HepG2 (cell line): Measurements from ENCODE around the gene SLC9A9. TPM values are rescaled to one million over a fixed set of nuclear protein-coding genes. Genes with fewer than 3 reads are reported as not detected.

Source experiments
- ATAC-seq: fragments of 200-7000 bp; cut with Tn5 transposase; 3 replicates; pipeline ENCODE4 v1.9.1; 2020; ENCODE audit warnings: mild to moderate bottlenecking, moderate library complexity
- BruUV-seq: library from RNA; stranded (reverse); fragments of 400-500 nt; replicated peaks from 2 replicates; lab custom pipeline; 2021; lab: Mats Ljungman, UMichigan
- CTCF ChIA-PET: fragments of 300-600 bp; formaldehyde crosslinking; extraction: SDS; loops from one replicate; lab custom pipeline; 2021; ENCODE audit warnings: low total read pairs, inconsistent platforms, low intra/inter-chr PET ratio; lab: Yijun Ruan, JAX
- POLR2A ChIA-PET: fragments of 350-600 bp; sonication (Branson Sonifier 250); formaldehyde crosslinking; loops from one replicate; lab custom pipeline; 2020; ENCODE audit warnings: antibody characterized with exemption, inconsistent platforms; lab: Yijun Ruan, JAX
- DNase-seq: peaks from one replicate; pipeline ENCODE4 v3.0.0-alpha.2; 2015; ENCODE audit warnings: low spot score
- FAIRE-seq: peaks from 3 replicates; lab custom pipeline; 2011; peaks lifted over from hg19 to GRCh38; lab: Jason Lieb, UNC
- H2AFZ ChIP-seq: one replicate; pipeline ENCODE4 v1.6.1; 2011; ENCODE audit warnings: low read length, inconsistent platforms
- H3K27ac ChIP-seq: fragments of 300-600 bp; 3 replicates; pipeline ENCODE4 v1.8.0; 2011; ENCODE audit warnings: mixed run types, mild to moderate bottlenecking, mixed read lengths, low read length, inconsistent platforms; ENCODE audit not compliant: insufficient read depth; ENCODE audit errors: extremely low read length
- H3K27me3 ChIP-seq, 2 experiments: fragments of 200-600 bp in 1 of 2; 2 replicates in 1 of 2; 3 replicates in 1 of 2; pipeline versions ENCODE4 v1.6.0 to v1.8.0; 2011; ENCODE audit warnings: low read length in 2 of 2, mild to moderate bottlenecking in 2 of 2, moderate library complexity in 2 of 2, inconsistent platforms in 1 of 2; ENCODE audit not compliant: insufficient read depth in 2 of 2, control insufficient read depth in 1 of 2
- H3K36me3 ChIP-seq, 2 experiments: fragments of 200-600 bp in 1 of 2; replicated peaks in 1 of 2; 2 replicates in 1 of 2; 3 replicates in 1 of 2; pipeline versions ENCODE4 v1.5.1 to v1.8.0; 2011; ENCODE audit warnings: low read length in 2 of 2, inconsistent platforms in 1 of 2; ENCODE audit not compliant: insufficient read depth in 2 of 2, control insufficient read depth in 1 of 2
- H3K4me1 ChIP-seq: 2 replicates; pipeline ENCODE4 v1.5.1; 2012; ENCODE audit warnings: low read length, inconsistent platforms; ENCODE audit not compliant: insufficient read depth
- H3K4me2 ChIP-seq: 2 replicates; pipeline ENCODE4 v1.6.0; 2011; ENCODE audit warnings: low read depth, low read length, inconsistent platforms
- H3K4me3 ChIP-seq, 3 experiments: fragments of 200-600 bp in 1 of 3; sonication (generic), shearing (Covaris generic) in 1 of 3; replicated peaks in 1 of 3; 2 replicates each; pipeline ENCODE4 v1.5.1; 2011 to 2016; ENCODE audit warnings: low read length in 3 of 3, inconsistent platforms in 2 of 3, low read depth in 2 of 3, mild to moderate bottlenecking in 2 of 3, control low read depth in 1 of 3, mixed read lengths in 1 of 3; ENCODE audit not compliant: insufficient read depth in 1 of 3
- H3K79me2 ChIP-seq: one replicate; pipeline ENCODE4 v1.6.1; 2011; ENCODE audit warnings: low read length, inconsistent platforms; ENCODE audit not compliant: insufficient read depth
- H3K9ac ChIP-seq: 2 replicates; pipeline ENCODE4 v1.6.0; 2011; ENCODE audit warnings: mild to moderate bottlenecking, low read depth, low read length, inconsistent platforms; ENCODE audit not compliant: insufficient read depth
- H3K9me3 ChIP-seq: 2 replicates; pipeline ENCODE4 v1.5.1; 2012; ENCODE audit warnings: mild to moderate bottlenecking, low read length
- H4K20me1 ChIP-seq: 2 replicates; pipeline ENCODE4 v1.6.0; 2011; ENCODE audit warnings: inconsistent platforms, mild to moderate bottlenecking, low read length, moderate library complexity; ENCODE audit not compliant: insufficient read depth
- ATF2 ChIP-seq: sonication (generic); formaldehyde crosslinking; IDR thresholded peaks from 2 replicates; pipeline ENCODE4 v1.4.0; 2020; ENCODE audit warnings: missing genetic modification reagents
- CSRNP1 ChIP-seq: sonication (generic); formaldehyde crosslinking; IDR thresholded peaks from 2 replicates; pipeline ENCODE4 v1.8.1; 2023; ENCODE audit warnings: mild to moderate bottlenecking, missing genetic modification reagents
- DPF2 ChIP-seq: sonication (generic); formaldehyde crosslinking; IDR thresholded peaks from 2 replicates; pipeline ENCODE4 v1.4.0; 2020; ENCODE audit warnings: mild to moderate bottlenecking, low read depth, missing genetic modification reagents, borderline replicate concordance
- FOXJ3 ChIP-seq: sonication (generic); formaldehyde crosslinking; IDR thresholded peaks from 2 replicates; pipeline ENCODE4 v1.4.0; 2020; ENCODE audit warnings: missing genetic modification reagents, mild to moderate bottlenecking, borderline replicate concordance
- HNRNPK ChIP-seq: fragments of 200-400 bp; formaldehyde crosslinking; IDR thresholded peaks from 2 replicates; pipeline ENCODE4 v1.6.1; 2018; ENCODE audit warnings: low read length, low read depth, moderate library complexity, mild to moderate bottlenecking; ENCODE audit not compliant: poor library complexity, severe bottlenecking
- IKZF4 ChIP-seq: sonication (generic); formaldehyde crosslinking; IDR thresholded peaks from 2 replicates; pipeline ENCODE4 v1.5.1; 2020; ENCODE audit warnings: borderline replicate concordance, mild to moderate bottlenecking, low read depth, missing genetic modification reagents; ENCODE audit errors: not compliant biosample characterization
- MXD3 ChIP-seq: IDR thresholded peaks from 2 replicates; pipeline ENCODE4 v1.6.1; 2016; ENCODE audit warnings: mild to moderate bottlenecking, missing biosample characterization, missing genetic modification reagents
- POLR2G ChIP-seq: fragments of 200-400 bp; formaldehyde crosslinking; IDR thresholded peaks from 2 replicates; pipeline ENCODE4 v1.6.1; 2018; ENCODE audit warnings: mild to moderate bottlenecking, low read depth, low read length, moderate library complexity
- SIN3A ChIP-seq: IDR thresholded peaks from 2 replicates; pipeline ENCODE4 v1.6.1; 2011; ENCODE audit warnings: low read depth, mild to moderate bottlenecking, control low read depth, low read length, borderline replicate concordance
- SSRP1 ChIP-seq: IDR thresholded peaks from 2 replicates; pipeline ENCODE4 v1.6.1; 2016; ENCODE audit warnings: control low read depth
- TCF7L2 ChIP-seq: IDR thresholded peaks from 2 replicates; pipeline ENCODE4 v1.6.1; 2011; ENCODE audit warnings: mild to moderate bottlenecking, low read depth, low read length, moderate library complexity
- TFDP1 ChIP-seq: IDR thresholded peaks from 2 replicates; pipeline ENCODE4 v1.6.1; 2016; ENCODE audit warnings: missing compliant biosample characterization, missing genetic modification reagents, borderline replicate concordance
- THYN1 ChIP-seq: sonication (generic); formaldehyde crosslinking; IDR thresholded peaks from 2 replicates; pipeline ENCODE4 v1.8.1; 2023; ENCODE audit warnings: low read depth, mild to moderate bottlenecking, moderate library complexity, missing genetic modification reagents, borderline replicate concordance
- TRIM24 ChIP-seq: sonication (generic); formaldehyde crosslinking; IDR thresholded peaks from 2 replicates; pipeline ENCODE4 v1.8.0; 2022; ENCODE audit warnings: mild to moderate bottlenecking, missing genetic modification reagents
- ZBTB10 ChIP-seq: sonication (generic); formaldehyde crosslinking; IDR thresholded peaks from 2 replicates; pipeline ENCODE4 v1.4.0; 2020; ENCODE audit warnings: missing genetic modification reagents, borderline replicate concordance
- ZC3H4 ChIP-seq: sonication (generic); formaldehyde crosslinking; IDR thresholded peaks from 2 replicates; pipeline ENCODE4 v1.4.0; 2020; ENCODE audit warnings: missing genetic modification reagents, borderline replicate concordance
- ZNF530 ChIP-seq: sonication (generic); formaldehyde crosslinking; IDR thresholded peaks from 2 replicates; pipeline ENCODE4 v1.5.0; 2020; ENCODE audit warnings: low read depth, mild to moderate bottlenecking, missing genetic modification reagents
- in situ Hi-C: cut with HindIII; loops from 2 replicates; pipeline ENCODE4 v1.10.0; 2017; ENCODE audit warnings: low pct_unique_long_range_greater_than_20kb; ENCODE audit not compliant: extremely low pct_ligation_motif_present
- intact Hi-C: fragments of 100-400 bp; cut with micrococcal nuclease; formaldehyde crosslinking; loops from one replicate; pipeline ENCODE4 v1.10.0; 2022; ENCODE audit not compliant: unreplicated experiment
- polyA plus RNA-seq, 8 experiments: library from polyadenylated mRNA; depleted of rRNA in 3 of 8; stranded (reverse) in 7 of 8; unstranded in 1 of 8; fragments of >200 nt; fragmentation: Illumina TruSeq in 4 of 8; extraction: Trizol in 4 of 8; gene quantifications; 2 replicates each; pipeline versions ENCODE4 v1.2.1 to v1.2.3, GENCODE V29; 2011 to 2016; ENCODE audit warnings: low read depth in 4 of 8, missing spikeins in 1 of 8, mixed read lengths in 1 of 8; ENCODE audit not compliant: insufficient read depth in 1 of 8
- total RNA-seq, 5 experiments: library from RNA; depleted of rRNA; stranded (reverse); fragments of >200 nt; fragmentation: Illumina TruSeq; extraction: Trizol; gene quantifications; 2 replicates each; pipeline ENCODE4 v1.2.3, GENCODE V29; 2016; ENCODE audit warnings: low read depth in 1 of 5

The SLC9A9 gene
- total and polyA plus RNA-seq, 2 of the 13 experiments (the other 11 are each of a cell fraction or from before 2014, with no cell fraction given) = not detected

- Histone ChIP-seq H3K4me1 (no peaks in the 10 kb centered on the region), H3K79me2 (no peaks in the 10 kb centered on the region), H3K27me3 (no peaks in the 10 kb centered on the region), H4K20me1 (no peaks in the 10 kb centered on the region), H3K27ac (no peak overlapping the region), H3K9me3 (no peaks in the 10 kb centered on the region), H3K9ac (no peak overlapping the region), H2AFZ (no peak overlapping the region), H3K36me3 (no peaks in the 10 kb centered on the region), H3K4me3 (no peak overlapping the region), H3K4me2 (no peak overlapping the region)
- DNase-seq = no peak
- no peak for FAIRE-seq
- BruUV-seq = no TSS peak
- in situ Hi-C loops (no loop called here), intact Hi-C loops (no loop called here)
- CTCF ChIA-PET = no interaction called here
- no peak for ATAC-seq
- POLR2A ChIA-PET = no interaction called here
- no peak for TF ChIP-seq TRIM24 (CRISPR knock-in tag)
- no peak for TF ChIP-seq DPF2 (CRISPR knock-in tag)
- no peak for TF ChIP-seq SSRP1
- no peak for TF ChIP-seq TCF7L2
- TF ChIP-seq ZNF530 (CRISPR knock-in tag) = no peak
- TF ChIP-seq POLR2G = no peak
- no peak for TF ChIP-seq ZBTB10
- no peak for TF ChIP-seq ZC3H4
- no peak for TF ChIP-seq HNRNPK
- TF ChIP-seq MXD3 (CRISPR knock-in tag) = no peak
- TF ChIP-seq ATF2 (CRISPR knock-in tag) = no peak
- no peak for TF ChIP-seq TFDP1
- no peak for TF ChIP-seq SIN3A
- no peak for TF ChIP-seq THYN1
- no peak for TF ChIP-seq IKZF4 (CRISPR knock-in tag)
- TF ChIP-seq FOXJ3 = no peak
- TF ChIP-seq CSRNP1 (CRISPR knock-in tag) = no peak
- TF ChIP-seq, all 625 proteins: peak for 0
Measured at GRCh38 chr3:143830786-143831185, 17.5 kb downstream of the SLC9A9 start.
